ENCODE results near the gene GJB1. TPM values are rescaled to one million over a fixed set of nuclear protein-coding genes. Genes with fewer than 3 reads are reported as not detected.
"Not testable (repeated sequence)": the region's sequence is repeated elsewhere in the genome, so short reads cannot be mapped to it uniquely, and the experiment has no call there.

The GJB1 gene
- total RNA-seq, result 0.11 TPM in 1 of 3 replicates, not detected in the others

- H3K27ac Mint-ChIP-seq, result no peak within 1 kb of the TSS
- TF ChIP-seq, protein P1, sequence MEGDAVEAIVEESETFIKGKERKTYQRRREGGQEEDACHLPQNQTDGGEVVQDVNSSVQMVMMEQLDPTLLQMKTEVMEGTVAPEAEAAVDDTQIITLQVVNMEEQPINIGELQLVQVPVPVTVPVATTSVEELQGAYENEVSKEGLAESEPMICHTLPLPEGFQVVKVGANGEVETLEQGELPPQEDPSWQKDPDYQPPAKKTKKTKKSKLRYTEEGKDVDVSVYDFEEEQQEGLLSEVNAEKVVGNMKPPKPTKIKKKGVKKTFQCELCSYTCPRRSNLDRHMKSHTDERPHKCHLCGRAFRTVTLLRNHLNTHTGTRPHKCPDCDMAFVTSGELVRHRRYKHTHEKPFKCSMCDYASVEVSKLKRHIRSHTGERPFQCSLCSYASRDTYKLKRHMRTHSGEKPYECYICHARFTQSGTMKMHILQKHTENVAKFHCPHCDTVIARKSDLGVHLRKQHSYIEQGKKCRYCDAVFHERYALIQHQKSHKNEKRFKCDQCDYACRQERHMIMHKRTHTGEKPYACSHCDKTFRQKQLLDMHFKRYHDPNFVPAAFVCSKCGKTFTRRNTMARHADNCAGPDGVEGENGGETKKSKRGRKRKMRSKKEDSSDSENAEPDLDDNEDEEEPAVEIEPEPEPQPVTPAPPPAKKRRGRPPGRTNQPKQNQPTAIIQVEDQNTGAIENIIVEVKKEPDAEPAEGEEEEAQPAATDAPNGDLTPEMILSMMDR (IDR thresholded peaks at IDR 0.05; ENCODE audit: unreplicated experiment), result no peak
- H3K4me3 Mint-ChIP-seq, result no peak within 1 kb of the TSS
- H3K27me3 Mint-ChIP-seq (ENCODE audit: low read depth), result no peaks in the 10 kb centered on the region
- peaks cover 6% of the 10 kb centered on the region for H3K9me3 Mint-ChIP-seq
- H3K4me1 Mint-ChIP-seq, result peaks cover 7% of the 10 kb centered on the region
- H3K36me3 Mint-ChIP-seq, result no peaks in the 10 kb centered on the region
- no peak for DNase-seq (ENCODE audit: low spot score in 2 of 2, unreplicated experiment in 2 of 2)
Measured at GRCh38 chrX:71222929-71223328, at the start of gene GJB1. Gene GJB1, plus strand, starts transcription at chrX:71223224. Its CDS starts 484 bp downstream, at chrX:71223708.

- no peak overlapping the region for H3K4me3 Mint-ChIP-seq
- H3K9me3 Mint-ChIP-seq, result peaks cover 27% of the 10 kb centered on the region
- H3K4me1 Mint-ChIP-seq, result peaks cover 16% of the 10 kb centered on the region
- DNase-seq (ENCODE audit: low spot score in 2 of 2, unreplicated experiment in 2 of 2), result no peak
- H3K36me3 Mint-ChIP-seq, result no peaks in the 10 kb centered on the region
- TF ChIP-seq, protein P1 (IDR thresholded peaks at IDR 0.05; ENCODE audit: unreplicated experiment), result no peak
- no peak overlapping the region for H3K27ac Mint-ChIP-seq
- H3K27me3 Mint-ChIP-seq (ENCODE audit: low read depth), result no peaks in the 10 kb centered on the region
Measured at GRCh38 chrX:71173440-71173839, 49.6 kb upstream of the GJB1 start.

GRCh38 chrX:71174795-71175194 is 48.2 kb upstream of the GJB1 start:
- H3K4me3 Mint-ChIP-seq, result no peak overlapping the region
- TF ChIP-seq, protein P1 (IDR thresholded peaks at IDR 0.05; ENCODE audit: unreplicated experiment), result no peak
- no peaks in the 10 kb centered on the region for H3K36me3 Mint-ChIP-seq
- peaks cover 27% of the 10 kb centered on the region for H3K9me3 Mint-ChIP-seq
- no peak for DNase-seq (ENCODE audit: low spot score in 2 of 2, unreplicated experiment in 2 of 2)
- H3K27me3 Mint-ChIP-seq (ENCODE audit: low read depth), result no peaks in the 10 kb centered on the region
- H3K27ac Mint-ChIP-seq, result no peak overlapping the region
- peaks cover 18% of the 10 kb centered on the region for H3K4me1 Mint-ChIP-seq

GRCh38 chrX:71175531-71175930 is 47.5 kb upstream of the GJB1 start:
- peaks cover 18% of the 10 kb centered on the region for H3K4me1 Mint-ChIP-seq
- peaks cover 27% of the 10 kb centered on the region for H3K9me3 Mint-ChIP-seq
- TF ChIP-seq, protein P1 (IDR thresholded peaks at IDR 0.05; ENCODE audit: unreplicated experiment), result no peak
- DNase-seq (ENCODE audit: low spot score in 2 of 2, unreplicated experiment in 2 of 2), result no peak
- no peaks in the 10 kb centered on the region for H3K27me3 Mint-ChIP-seq (ENCODE audit: low read depth)
- H3K4me3 Mint-ChIP-seq, result no peak overlapping the region
- H3K27ac Mint-ChIP-seq, result no peak overlapping the region
- H3K36me3 Mint-ChIP-seq, result no peaks in the 10 kb centered on the region

DNA sequence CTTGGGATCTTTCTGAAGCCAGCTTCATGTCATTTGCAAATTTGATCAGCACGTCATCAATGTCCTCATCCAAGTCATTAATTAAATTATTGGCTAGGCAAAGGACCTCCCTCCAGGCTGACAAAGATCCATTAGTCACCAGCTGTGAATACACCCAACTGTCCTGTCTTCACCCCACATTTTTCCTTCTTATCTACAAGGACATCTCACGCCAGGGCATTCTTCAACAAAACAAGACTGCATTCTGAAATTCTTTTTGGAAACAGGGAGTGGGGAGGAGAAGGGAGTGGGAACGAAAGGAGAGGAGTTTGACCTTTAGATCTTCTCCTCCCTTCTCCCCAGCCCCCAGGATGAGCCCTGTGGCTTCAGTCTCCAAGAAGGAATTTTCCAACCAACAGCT is 45.7 kb upstream of the GJB1 start:
- DNase-seq (ENCODE audit: low spot score in 2 of 2, unreplicated experiment in 2 of 2), result no peak
- peak overlapping the region; percentile 44 for H3K27ac Mint-ChIP-seq
- H3K27me3 Mint-ChIP-seq (ENCODE audit: low read depth), result no peaks in the 10 kb centered on the region
- peaks cover 17% of the 10 kb centered on the region for H3K4me1 Mint-ChIP-seq
- no peaks in the 10 kb centered on the region for H3K36me3 Mint-ChIP-seq
- TF ChIP-seq, protein P1 (IDR thresholded peaks at IDR 0.05; ENCODE audit: unreplicated experiment), result no peak
- peaks cover 16% of the 10 kb centered on the region for H3K9me3 Mint-ChIP-seq
- no peak overlapping the region for H3K4me3 Mint-ChIP-seq

DNA sequence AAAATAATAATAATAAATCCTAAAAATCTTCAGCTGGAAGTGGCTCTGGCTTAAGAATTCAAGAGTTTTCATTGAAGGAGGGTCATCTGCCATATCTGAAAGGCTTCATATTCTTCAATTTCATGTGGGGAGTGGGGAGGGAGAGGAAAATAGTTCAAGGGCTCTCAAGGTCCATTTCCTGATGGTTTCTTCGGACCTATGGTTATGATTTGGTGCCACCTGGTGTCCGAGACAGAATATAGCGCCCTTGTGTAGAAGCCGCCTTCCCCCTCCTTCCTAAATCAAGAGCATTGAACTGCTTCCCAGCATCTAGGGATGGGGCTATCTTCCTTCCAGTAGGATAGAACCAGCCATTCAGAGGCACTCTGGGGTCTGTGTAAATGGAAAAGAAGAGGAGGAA is 44.1 kb upstream of the GJB1 start:
- peak overlapping the region; percentile 61 for H3K27ac Mint-ChIP-seq
- peak in 1 of 2 experiments; percentile 47 for DNase-seq (ENCODE audit: low spot score in 2 of 2, unreplicated experiment in 2 of 2)

DNA sequence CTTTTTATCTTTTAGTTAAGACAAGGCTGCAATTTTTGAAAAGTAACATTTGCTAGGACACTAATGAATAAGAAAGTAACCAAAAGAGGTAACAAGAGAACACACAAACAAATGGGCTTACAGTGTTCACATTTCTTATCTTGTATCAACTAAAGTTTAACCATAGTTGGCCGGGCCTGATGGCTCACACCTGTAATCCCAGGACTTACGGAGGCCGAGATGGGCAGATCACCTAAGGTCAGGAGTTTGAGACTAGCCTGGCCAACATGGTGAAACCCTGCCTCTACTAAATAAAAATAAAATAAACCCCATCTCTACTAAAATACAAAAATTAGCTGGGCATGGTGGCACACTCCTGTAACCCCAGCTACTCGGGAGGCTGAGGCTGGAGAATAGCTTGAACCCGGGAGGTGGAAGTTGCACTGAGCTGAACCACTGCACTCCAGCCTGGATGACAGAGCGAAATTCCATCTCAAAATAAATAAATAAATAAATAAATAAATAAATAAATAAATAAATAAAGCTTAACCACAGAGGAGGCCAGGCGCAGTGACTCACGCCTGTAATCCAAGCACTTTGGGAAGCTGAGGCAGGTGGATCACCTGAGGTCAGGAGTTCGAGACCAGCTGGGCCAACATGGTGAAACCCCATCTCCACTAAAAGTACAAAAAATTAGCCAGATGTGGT is 42.3 kb upstream of the GJB1 start:
- not testable (repeated sequence) for H3K4me3 Mint-ChIP-seq; H3K9me3 Mint-ChIP-seq; DNase-seq (ENCODE audit: low spot score in 2 of 2, unreplicated experiment in 2 of 2); H3K27ac Mint-ChIP-seq; H3K36me3 Mint-ChIP-seq; H3K27me3 Mint-ChIP-seq (ENCODE audit: low read depth)
- peaks cover 40% of the 10 kb centered on the region for H3K4me1 Mint-ChIP-seq

More for the DNA sequence above, 44.1 kb upstream of the GJB1 start:
- Mint-ChIP-seq H3K27me3 (ENCODE audit: low read depth) (no peaks in the 10 kb centered on the region), H3K4me1 (peaks cover 33% of the 10 kb centered on the region), H3K9me3 (peaks cover 10% of the 10 kb centered on the region), H3K4me3 (no peak overlapping the region), H3K36me3 (no peaks in the 10 kb centered on the region)
- TF ChIP-seq, protein P1 (IDR thresholded peaks at IDR 0.05; ENCODE audit: unreplicated experiment), result peak; percentile 44
